NK-92 treated with Interleukin-12 subunit alpha and Interleukin-12 subunit beta, amount 100 ng/mL, for 24 hours (cell line): ENCODE data around the gene RDM1.
A peak's percentile ranks its signal among the peaks of the same experiment; 100 is the strongest.
"Not testable (repeated sequence)": the region's sequence is repeated elsewhere in the genome, so short reads cannot be mapped to it uniquely, and the experiment has no call there.

ENCODE experiments used
- DNase-seq: peaks from one replicate; lab custom pipeline; 2025; lab: John Stamatoyannopoulos, UW

RDM1 gene, protein sequence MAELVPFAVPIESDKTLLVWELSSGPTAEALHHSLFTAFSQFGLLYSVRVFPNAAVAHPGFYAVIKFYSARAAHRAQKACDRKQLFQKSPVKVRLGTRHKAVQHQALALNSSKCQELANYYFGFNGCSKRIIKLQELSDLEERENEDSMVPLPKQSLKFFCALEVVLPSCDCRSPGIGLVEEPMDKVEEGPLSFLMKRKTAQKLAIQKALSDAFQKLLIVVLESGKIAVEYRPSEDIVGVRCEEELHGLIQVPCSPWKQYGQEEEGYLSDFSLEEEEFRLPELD

DNA sequence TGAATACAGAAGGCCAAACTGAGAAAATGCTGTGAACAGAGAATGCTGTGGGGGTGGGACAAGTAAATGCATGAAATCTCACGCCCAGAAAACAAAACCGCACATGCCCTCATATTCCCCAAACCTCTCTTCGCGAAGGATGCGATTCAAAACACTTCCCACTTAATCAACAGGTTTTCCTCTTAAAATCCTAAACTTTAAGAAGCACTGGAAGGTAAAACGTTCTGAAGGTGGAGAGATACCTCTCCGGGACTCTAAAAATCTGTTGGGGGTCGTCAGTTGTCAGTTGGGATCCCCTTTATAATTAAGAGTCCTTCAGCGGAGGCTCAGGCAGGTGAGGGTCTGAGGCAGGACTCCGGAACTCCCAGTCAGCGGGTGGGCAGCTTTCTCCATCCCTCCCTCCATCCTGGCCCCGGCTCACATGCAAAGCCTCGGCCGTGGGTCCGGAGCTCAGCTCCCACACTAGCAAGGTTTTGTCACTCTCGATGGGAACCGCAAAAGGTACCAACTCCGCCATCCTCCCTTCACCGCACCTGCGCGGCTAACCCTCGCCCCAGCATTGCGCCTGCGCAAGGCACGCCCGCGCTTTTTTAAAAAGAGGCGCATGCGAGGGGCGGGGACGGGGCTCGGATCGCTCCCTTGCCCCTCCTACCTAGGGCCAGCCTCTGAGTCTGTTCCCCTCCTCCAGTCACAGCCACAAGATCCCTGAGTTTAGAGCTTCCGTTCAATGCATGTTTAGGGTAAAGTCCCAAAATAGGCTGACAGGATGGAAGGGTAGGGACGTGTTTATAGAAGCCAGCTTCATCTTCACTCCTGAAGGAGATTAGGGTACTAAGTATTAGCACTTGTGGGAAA, at the start of gene RDM1:
RDM1 (minus strand) TSS at position 563 of the 855 bp plus-strand sequence; CDS start at position 517, 46 bp downstream.
- DNase-seq = peak; percentile 90

DNA sequence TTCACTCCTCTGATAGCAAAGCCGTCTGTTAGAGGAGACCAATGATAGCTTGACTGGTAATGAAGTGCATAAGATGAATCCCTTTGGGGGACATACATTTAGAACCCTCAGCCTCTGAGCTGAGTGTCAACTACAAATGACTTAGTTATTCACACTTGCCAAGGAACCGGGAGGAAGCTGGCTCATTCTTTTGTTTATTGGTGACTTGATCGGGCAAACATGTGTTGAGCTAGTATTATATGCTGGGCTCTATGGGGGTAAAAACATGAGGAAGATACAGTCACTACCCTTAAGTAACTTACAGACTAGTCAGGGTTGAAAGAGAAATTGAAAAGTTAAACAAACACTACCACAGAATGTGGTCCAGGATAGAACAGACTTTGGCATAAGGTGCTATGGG, 47.8 kb upstream of the RDM1 start:
- DNase-seq = no peak

DNA sequence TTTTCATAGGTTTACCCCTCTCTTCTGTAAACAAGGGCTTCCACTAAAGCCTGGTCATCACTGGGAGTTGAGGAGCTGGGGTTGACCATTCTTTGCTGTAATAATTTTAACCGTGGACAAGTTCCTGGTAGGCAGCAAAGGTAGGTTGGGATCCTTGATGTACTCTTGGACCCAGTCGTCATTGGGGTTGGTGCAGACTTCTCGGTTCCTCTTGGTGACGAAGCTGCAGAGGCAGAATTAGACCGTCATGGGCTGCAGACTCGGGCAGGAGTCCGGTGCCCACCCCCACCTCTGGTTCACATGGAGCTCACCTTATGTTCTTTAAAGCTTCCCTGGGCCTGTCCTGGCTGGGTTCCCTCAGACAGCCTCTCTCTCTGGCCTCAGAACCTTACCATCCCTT, 46.9 kb upstream of the RDM1 start:
- no peak for DNase-seq

DNA sequence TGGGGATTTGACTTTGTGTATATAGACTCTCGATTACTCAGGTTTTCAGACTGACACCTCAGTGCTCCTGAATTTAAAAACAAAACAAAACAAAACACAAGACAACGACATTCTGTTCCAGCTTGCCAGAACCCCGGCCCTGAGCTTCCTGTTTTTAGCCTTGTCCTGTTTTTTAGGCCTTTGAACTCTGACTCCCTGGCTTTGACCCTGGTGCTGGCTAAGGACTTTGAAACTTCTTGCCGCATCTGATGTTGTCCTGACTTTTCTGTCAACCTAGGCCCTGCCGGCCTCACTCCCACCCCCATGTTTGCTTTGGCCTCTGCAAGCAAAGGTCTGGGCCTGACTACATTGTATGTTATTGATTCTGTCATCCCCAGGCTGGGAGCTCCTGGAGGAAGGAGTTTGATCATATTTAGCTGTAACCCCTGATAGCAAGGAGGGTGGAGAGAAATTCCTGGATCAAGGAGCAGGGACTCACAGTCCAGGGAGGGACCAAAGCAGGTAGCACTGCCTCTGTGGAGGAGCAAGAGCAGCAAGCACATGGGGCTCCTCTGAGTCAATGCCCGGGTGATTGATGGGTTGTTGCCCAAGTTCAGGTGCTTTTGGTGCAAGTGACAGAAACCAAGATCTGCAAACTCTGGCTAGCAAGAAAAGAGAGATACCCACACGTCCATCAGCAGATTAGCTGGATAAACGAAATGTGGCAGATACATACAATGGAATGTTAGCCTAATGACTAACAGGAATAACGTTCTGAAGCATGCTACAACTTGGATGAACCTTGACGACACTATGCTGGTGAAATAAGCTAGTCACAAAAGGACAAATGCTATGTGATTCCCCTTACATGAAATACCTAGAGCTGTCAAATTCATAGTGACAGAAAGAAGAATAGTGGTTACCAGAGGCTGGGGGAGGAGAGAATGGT, 43.0 kb upstream of the RDM1 start:
- DNase-seq = peak; percentile 50

DNA sequence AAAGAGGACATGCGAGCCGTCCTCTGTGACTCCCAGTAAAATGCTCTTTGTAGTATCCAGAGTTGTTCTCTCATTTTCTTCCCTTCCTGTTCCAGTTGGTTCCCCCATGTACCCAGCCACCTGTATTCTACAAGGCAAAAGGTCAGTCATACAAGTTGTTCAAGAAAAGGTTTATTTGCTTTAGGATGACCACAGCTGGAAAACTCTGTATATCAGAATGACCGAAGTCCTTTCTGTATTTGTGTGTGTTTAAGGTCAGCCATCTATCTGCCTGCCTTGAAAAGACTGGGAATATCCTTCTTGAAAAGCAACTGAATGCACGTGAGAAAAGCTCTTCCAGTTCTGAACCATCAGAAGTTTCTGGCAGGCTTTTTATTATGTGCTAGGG, 42.4 kb upstream of the RDM1 start:
- no peak for DNase-seq

DNA sequence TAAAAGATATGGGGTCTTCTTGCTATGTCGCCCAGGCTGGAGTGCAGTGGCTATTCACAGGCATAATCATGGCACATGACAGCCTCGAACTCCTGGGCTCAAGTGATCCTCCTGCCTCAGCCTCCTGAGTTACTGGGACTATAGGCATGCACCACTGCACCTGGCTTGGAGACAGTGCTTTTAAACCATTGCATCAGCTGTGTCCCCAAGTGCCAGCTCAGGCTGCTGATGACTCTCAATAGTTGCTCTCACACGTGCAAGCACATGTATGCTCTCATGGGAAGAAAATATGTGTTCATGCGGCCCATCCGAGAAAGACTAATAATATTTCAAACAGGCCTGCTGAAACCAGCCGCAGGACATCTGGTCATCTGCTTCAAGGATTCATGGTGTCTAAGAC, 42.0 kb upstream of the RDM1 start:
- peak; percentile 7 for DNase-seq

DNA sequence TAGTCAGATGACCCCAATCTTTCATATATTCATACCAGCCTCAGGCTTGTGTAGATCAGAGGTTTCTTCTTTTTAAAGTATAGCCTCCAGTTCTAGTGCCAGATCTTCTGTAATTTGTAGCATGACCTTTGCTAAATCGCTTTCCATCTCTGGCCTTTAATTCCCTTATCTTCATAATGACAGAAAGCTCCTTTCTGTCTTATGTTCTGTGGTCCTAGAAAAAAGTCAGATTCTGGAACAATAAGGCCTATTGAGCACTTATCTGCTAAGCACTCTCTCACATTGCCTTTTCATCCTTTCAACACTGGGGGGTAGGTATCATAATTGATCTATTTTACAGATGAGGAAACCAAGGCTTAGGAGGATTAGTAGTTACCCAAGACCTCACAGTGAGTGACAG, 41.5 kb upstream of the RDM1 start:
- DNase-seq = no peak

DNA sequence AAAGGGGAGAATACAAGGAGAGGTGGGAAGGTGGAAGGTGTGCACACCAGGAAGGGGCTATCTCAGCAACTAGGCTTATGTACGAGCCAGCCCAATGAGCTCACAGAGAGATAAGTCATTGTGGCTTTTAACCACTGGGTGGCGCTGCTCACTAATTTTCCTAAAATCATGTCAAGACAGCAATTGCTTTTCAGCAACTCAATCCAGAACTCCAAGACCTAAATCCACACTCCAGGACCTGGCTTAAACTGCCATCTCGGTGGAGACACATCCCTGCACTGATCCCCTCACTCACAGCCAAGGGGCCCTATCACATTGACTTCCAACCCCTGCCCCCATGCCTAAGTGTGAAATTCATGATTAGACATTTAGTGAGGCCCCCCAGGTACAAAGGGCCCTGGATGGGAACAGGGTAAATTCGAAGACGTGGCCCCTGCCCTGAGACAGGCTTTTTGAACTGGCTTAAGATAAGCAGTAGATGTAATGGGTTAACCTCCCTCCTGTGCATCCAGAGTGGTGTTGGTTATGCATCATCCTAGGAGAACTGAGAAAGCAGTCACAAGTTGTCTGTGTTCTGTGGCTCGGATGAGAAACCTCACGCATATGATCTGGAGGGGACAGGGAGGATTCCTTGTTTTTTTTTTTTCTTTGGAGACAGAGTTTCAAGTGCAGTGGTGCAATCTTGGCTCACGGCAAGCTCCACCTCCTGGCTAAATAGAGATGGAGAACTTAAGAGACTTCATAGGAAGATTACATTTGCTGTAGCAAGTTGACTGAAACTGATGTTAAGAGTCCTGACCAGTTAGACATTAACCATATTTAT, 39.2 kb upstream of the RDM1 start:
- peak; percentile 50 for DNase-seq

DNA sequence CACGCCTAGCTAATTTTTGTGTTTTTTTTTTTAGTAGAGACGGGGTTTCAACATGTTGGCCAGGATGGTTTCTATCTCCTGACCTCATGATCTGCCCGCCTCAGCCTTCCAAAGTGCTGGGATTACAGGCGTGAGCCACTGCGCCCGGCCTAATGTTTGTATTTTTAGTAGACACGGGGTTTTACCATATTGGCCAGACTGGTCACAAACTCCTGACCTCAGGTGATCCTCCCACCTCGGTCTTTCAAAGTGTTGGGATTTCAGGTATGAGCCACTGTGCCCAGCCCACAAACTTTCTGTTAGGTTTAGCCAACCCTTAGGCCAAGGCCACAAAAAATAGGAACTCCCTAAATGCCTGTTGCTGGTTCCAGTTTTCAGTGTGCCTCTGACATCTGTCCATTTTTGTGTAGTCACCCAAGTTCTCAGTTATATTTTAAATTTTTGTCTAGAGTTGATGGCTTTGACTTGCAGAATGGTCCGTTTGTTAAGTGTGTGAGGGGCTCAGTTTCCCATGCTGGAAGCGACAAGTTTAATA, 38.0 kb upstream of the RDM1 start:
- DNase-seq = no peak

DNA sequence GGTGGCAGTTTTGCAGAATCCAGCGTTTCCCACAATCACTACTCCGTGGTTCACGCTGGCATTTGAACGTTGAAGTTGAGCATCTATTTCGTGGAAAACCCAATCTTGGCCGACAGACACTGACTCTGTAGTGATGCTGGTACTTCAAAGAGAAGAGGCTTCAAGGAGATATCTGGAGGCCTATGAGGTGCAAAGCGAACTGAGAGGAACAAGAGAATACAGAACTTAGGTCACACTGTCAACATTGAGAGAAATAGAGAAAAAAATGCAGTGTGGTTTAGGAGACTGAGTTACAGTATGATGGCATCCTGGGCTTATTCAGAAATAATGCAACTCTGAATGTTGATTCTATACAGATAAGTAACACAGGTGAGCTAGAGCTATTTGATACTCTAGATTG, 34.7 kb upstream of the RDM1 start:
- DNase-seq = no peak

DNA sequence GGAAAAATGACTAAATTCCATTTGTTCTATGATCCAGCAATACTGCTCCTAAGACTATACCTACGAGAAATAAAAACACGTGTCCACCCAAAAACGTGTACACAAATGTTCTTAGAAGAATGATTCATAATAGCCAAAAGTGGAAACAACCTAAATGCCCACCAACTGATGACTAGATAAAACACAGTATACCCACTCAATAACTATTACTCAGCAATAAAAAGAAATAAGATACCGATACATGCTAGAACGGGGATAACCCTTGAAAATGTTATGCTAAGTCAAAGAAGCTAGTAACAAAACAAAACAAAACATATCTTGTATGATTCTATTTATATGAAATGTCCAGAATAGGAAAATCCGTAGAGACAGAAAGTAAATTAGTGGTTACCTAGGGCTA, 33.1 kb upstream of the RDM1 start:
- DNase-seq = no peak

DNA sequence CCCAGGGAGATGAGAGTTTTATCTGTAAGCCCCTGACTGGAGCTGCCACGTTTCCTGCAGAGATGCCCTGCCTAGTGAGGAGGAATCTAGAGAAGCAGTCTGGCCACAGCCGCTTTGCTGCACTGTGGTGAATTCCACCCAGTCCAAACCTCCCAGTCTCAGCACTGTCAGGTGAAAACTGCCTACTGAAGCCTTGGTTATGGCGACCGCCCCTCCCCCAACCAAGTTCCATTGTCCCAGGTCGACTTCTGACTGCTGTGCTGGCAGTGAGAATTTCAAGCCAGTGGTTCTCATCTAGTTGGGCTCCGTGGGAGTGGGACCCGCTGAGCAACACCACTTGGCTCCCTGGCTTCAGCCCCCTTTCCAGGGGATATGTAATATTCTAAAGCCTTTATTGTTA, 23.1 kb upstream of the RDM1 start:
- DNase-seq = no peak

DNA sequence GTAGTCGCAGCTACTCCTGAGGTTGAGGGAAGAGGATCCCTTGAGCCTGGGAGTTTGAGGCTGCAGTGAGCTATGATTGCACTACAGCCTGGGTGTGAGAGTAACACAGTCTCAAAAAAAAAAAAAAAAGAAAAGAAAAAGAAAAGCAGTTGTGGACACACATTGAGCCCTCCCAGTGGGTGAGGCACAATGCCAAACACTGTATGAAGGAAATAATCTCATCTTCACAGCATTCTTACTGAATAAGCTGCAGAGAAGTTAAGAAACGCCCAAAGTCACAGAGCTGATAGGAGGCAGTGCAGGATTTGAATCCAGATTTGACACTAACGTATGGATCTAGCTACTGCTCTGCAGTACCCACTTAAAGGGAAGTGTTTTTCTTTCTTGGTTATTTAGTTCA, 18.8 kb upstream of the RDM1 start:
- DNase-seq = no peak

DNA sequence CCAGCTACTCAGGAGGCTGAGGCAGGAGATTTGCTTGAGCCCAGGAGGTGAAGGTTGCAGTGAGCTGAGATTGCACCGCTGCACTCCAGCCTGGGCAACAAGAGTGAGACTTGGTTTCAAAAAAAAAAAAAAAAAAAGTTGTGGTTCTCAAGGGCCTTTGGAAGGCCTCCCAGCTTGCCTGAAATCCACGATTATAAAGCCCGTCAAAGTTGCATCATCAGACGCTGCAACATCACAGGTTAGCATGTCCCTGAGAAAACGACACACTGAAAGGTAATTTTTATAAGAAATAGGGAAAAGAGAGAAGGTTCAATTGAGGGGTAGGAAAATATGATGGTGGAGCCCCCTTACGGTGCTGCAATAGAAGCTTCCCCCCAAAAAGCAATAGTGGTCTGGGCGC, 17.5 kb upstream of the RDM1 start:
- no peak for DNase-seq

DNA sequence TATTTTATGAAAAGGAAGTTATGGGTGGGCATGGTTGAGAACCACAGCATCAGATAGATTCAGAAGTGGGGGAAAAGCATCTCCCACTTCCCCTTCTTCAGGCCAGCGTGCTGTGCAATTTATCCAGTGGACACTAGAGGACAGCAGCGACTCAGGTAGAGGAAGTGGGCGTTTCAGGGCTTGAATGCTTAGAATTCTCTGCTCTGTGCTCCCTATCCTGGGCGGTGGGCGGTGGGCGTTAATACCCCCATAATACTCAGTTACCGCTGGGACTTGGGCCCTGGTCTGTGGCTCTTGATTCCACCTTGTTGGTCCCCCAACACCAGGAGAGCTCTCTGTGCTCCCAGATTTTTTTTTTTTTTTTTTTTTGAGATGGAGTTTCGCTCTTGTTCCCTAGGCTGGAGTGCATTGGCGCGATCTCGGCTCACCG, 16.6 kb upstream of the RDM1 start:
- DNase-seq = peak; percentile 44

DNA sequence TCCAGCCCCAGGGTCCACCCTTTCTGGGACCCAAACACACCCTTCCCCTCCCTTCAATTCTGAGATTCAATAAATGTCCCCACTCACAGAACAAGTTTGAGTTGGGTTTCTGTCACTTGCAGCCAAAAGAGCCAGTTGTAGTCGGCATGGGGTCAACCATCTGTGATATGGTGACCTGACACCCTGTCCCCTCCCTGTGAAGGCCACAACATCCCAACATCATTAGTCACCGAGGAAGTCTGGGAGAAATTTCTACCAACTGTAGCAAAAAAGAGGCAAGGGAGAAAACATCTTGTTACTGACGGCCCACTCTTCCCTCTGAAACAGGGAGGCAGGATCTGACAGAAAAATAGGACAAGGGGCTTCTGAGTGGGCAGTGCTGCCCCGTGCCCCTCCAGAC, 13.6 kb upstream of the RDM1 start:
- no peak for DNase-seq

DNA sequence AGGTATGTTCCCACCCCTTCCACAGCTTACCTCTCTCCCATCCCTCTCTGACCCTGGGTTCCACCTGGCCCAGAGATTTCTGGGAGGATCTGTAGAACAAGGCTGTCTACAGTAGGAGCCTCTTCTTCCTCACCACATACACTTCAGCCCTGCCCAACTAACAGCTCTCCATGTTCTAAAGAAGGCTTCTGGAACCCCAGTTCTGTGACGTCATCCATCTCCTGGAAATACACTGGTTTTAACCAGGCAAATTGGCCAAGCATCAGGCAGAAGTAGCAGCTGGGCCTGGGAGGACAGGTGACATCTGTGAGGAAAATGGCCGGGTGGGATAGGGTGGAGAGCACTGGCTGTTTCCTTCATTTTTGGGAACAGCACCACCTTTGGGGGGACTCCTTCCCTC, 13.0 kb upstream of the RDM1 start, which contains the start of gene LYZL6:
LYZL6 (minus strand) TSS at position 177 of the 400 bp plus-strand sequence. CDS start 4,357 bp downstream, outside the sequence.
- DNase-seq = no peak

DNA sequence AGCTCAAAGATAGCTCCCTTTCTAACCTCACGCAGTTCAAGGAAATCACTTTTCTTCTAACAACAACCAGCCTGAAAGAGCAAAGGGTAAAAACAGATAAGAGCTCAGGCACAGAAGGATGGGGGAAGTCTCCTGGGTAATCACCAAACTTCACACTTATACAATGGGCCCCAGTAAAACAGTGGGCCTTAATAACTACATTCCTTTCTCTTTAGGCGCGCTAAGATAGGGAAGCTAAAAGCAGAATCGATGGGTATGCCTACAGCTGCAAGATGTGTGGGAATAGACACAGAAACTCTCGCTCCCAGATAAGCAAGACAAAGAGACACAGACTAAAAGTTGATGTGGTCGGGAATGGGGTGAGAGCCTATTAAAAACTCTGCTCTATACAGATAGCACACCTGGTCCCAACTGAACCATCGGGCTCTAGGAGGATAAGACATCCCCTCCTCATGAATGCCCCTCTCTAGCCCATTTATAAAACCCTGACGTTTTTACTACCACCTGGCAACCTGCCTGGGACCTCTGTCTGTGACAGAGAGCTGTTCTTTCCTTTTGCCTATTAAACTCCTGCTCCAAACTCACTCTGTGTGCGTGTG, 12.1 kb upstream of the RDM1 start:
- DNase-seq = no peak

DNA sequence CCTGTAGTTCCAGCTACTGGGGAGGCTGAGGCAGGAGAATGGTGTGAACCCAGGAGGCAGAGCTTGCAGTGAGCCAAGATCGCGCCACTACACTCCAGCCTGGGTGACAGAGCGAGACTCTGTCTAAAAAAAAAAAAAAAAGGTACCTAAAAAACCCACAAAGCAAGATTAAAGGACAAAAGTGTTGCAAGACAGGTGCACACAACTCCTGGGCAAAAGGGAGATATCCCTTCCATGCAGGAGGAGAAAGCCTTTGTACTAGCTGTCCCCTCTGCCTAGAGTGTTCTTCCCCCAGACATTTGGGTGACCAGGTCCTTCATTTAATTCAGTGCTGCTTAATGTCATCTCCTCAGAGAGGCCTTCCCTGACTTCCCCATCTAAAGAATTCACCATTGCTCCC, 7.9 kb upstream of the RDM1 start:
- not testable (repeated sequence) for DNase-seq

DNA sequence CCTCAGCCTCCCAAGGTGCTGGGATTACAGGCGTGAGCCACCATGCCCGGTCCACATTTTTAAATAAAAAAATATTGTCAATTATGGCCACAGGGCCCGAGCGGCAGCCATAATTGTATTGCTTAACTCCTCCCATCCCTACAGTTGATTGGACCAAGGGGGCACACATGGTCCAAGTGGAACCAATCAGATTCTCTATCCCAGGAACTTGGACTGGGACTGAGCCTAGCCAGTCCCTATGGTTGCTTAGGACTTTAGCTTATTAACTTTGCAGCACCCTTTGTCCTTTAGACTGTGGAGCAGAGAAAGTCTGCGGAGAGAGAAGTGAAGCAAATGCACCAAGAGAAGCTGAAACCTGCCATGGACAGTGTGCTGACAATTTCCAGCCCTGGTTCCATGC, 5.5 kb upstream of the RDM1 start:
- no peak for DNase-seq

DNA sequence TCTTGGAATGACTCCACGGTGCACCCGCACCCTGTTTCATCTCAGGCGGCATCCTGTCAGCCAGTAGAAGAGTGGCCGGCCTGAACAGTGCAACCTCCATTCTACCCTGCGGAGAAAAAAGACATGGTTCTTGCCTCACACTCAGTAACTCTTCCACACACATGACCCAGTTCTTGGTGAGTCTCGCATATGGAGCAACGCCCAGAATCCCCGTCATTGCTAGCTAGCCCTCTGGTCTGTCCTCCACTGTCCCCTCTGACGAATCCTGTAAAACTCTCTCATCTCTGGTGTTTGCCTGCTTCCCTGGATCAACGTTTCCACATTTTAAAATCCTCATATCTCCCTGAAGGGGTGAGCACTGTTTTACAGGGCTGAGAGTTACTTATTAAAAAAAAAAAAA, 4.2 kb upstream of the RDM1 start:
- DNase-seq = no peak
